GM18867 (cell line): ENCODE measurements around the gene STAT1.

ENCODE experiments used
- ATAC-seq: cut with Tn5 transposase; IDR thresholded peaks from one replicate; pipeline ENCODE4 v1.9.1; 2021; ENCODE audit warnings: mild to moderate bottlenecking, moderate library complexity; ENCODE audit not compliant: unreplicated experiment

Gene STAT1

DNA sequence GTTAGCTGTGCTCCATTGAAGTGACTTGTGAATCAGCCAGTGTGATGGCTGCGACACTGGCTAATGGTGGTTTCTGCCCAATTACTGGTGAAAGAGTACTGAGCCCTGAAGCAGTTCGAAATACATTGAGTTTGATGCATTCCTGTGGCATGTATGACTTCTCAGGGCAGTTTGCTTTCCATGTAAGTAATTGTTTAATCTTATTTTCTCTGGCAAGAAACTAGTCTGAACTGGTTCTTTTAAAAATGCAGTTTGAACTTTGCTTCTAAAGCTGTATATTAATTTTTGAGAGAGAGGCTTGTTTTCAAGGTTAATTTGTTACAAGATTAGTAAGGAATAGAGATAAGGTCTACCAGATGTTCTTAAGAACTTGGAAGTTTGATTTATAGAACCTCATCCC lies 86.7 kb downstream of the STAT1 start:
- ATAC-seq = no peak

GRCh38 chr2:190922376-190922775 lies 91.6 kb downstream of the STAT1 start:
- ATAC-seq = no peak

DNA sequence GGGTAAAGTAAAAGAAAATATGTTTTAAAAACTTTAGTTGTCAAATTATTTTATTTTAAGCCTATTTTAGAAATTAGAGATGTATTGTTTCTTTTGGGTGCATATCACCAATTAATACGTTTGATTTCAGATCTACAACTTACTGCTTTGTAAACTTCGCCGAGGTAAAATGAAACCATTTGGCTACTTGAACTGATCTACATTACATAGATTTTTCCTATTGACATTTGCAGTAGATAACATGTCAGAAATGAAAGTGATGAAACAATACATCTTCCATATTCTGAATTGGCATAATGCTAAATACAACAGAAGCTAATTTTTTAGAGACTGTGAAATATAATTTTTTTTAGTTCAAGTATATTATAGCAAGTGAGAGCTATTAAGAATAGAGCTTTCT lies 93.9 kb downstream of the STAT1 start:
- ATAC-seq = no peak
